Liver (tissue), 3 donors: ENCODE measurements around the gene ARTN.
A peak's percentile ranks its signal among the peaks of the same experiment; 100 is the strongest.

Experiments used
- EGR1 ChIP-seq, 2 donors: IDR thresholded peaks; 2 replicates each; pipeline ENCODE4 v1.6.1; 2016 to 2018; ENCODE audit warnings: antibody characterized with exemption in 2 of 2, low read depth in 2 of 2
- GABPA ChIP-seq, 2 donors: IDR thresholded peaks in 1 of 2; conservative IDR thresholded peaks in 1 of 2; 2 replicates each; pipeline ENCODE4 v1.6.1; 2016; ENCODE audit warnings: antibody characterized with exemption in 2 of 2, mild to moderate bottlenecking in 1 of 2, moderate library complexity in 1 of 2
- HNF4A ChIP-seq, 2 donors: conservative IDR thresholded peaks; 2 replicates each; pipeline ENCODE4 v1.6.1; 2016; ENCODE audit warnings: antibody characterized with exemption in 2 of 2, mild to moderate bottlenecking in 2 of 2
- JUND ChIP-seq, 2 donors: IDR thresholded peaks; 2 replicates each; pipeline ENCODE4 v1.6.1; 2016; ENCODE audit warnings: antibody characterized with exemption in 2 of 2
- MAX ChIP-seq: IDR thresholded peaks from 2 replicates; pipeline ENCODE4 v1.6.1; 2016; ENCODE audit warnings: antibody characterized with exemption
- RAD21 ChIP-seq, 2 donors: IDR thresholded peaks; 2 replicates each; pipeline ENCODE4 v1.6.1; 2016; ENCODE audit warnings: antibody characterized with exemption in 2 of 2, mild to moderate bottlenecking in 2 of 2
- SP1 ChIP-seq: IDR thresholded peaks from 2 replicates; pipeline ENCODE4 v1.6.1; 2018; ENCODE audit warnings: antibody characterized with exemption, mild to moderate bottlenecking
- TAF1 ChIP-seq: conservative IDR thresholded peaks from 2 replicates; pipeline ENCODE4 v1.6.1; 2016; ENCODE audit warnings: antibody characterized with exemption, mild to moderate bottlenecking
- YY1 ChIP-seq: IDR thresholded peaks from 2 replicates; pipeline ENCODE4 v1.6.1; 2016; ENCODE audit warnings: antibody characterized with exemption, mild to moderate bottlenecking
- TF ChIP-seq, protein P1 (sequence below): fragments of 150-350 bp; IDR thresholded peaks from 2 replicates; pipeline ENCODE4 v1.5.1; 2017; ENCODE audit warnings: improper control_type of control experiment, low read depth, low read length; ENCODE audit not compliant: missing input control
- TF ChIP-seq, protein P2 (sequence below): IDR thresholded peaks from 2 replicates; pipeline ENCODE4 v1.6.1; 2016; ENCODE audit warnings: antibody characterized with exemption
- TF ChIP-seq, protein P3 (sequence below): IDR thresholded peaks from 2 replicates; pipeline ENCODE4 v1.6.1; 2016; ENCODE audit warnings: antibody characterized with exemption, mild to moderate bottlenecking
- donor health status: healthy.
- donor health status: healthy.

DNA sequence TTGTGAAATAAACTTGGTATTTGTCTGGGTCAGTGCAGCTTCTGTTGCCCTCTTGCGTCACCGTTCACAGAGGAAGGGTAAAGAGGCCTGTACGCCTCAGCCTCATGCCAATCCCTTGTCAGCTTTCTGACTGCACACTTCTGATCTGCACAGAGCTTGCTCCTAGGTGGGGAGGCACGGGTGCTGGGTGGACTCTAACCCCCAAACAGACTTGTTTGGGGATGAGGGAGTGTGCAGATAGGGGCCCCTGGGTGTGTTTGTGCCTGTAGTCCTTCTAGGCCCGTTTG, 44.6 kb downstream of the ARTN start:
- TF ChIP-seq, protein P1, sequence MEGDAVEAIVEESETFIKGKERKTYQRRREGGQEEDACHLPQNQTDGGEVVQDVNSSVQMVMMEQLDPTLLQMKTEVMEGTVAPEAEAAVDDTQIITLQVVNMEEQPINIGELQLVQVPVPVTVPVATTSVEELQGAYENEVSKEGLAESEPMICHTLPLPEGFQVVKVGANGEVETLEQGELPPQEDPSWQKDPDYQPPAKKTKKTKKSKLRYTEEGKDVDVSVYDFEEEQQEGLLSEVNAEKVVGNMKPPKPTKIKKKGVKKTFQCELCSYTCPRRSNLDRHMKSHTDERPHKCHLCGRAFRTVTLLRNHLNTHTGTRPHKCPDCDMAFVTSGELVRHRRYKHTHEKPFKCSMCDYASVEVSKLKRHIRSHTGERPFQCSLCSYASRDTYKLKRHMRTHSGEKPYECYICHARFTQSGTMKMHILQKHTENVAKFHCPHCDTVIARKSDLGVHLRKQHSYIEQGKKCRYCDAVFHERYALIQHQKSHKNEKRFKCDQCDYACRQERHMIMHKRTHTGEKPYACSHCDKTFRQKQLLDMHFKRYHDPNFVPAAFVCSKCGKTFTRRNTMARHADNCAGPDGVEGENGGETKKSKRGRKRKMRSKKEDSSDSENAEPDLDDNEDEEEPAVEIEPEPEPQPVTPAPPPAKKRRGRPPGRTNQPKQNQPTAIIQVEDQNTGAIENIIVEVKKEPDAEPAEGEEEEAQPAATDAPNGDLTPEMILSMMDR = no peak
- TF ChIP-seq, protein P2, sequence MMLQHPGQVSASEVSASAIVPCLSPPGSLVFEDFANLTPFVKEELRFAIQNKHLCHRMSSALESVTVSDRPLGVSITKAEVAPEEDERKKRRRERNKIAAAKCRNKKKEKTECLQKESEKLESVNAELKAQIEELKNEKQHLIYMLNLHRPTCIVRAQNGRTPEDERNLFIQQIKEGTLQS = no peak
- TF ChIP-seq YY1 = no peak
- TF ChIP-seq RAD21 (IDR thresholded peaks at IDR 0.05) = no peak
- peak; percentile 47 to 53 for TF ChIP-seq HNF4A (conservative IDR thresholded peaks at IDR 0.05)
- TF ChIP-seq, protein P3, sequence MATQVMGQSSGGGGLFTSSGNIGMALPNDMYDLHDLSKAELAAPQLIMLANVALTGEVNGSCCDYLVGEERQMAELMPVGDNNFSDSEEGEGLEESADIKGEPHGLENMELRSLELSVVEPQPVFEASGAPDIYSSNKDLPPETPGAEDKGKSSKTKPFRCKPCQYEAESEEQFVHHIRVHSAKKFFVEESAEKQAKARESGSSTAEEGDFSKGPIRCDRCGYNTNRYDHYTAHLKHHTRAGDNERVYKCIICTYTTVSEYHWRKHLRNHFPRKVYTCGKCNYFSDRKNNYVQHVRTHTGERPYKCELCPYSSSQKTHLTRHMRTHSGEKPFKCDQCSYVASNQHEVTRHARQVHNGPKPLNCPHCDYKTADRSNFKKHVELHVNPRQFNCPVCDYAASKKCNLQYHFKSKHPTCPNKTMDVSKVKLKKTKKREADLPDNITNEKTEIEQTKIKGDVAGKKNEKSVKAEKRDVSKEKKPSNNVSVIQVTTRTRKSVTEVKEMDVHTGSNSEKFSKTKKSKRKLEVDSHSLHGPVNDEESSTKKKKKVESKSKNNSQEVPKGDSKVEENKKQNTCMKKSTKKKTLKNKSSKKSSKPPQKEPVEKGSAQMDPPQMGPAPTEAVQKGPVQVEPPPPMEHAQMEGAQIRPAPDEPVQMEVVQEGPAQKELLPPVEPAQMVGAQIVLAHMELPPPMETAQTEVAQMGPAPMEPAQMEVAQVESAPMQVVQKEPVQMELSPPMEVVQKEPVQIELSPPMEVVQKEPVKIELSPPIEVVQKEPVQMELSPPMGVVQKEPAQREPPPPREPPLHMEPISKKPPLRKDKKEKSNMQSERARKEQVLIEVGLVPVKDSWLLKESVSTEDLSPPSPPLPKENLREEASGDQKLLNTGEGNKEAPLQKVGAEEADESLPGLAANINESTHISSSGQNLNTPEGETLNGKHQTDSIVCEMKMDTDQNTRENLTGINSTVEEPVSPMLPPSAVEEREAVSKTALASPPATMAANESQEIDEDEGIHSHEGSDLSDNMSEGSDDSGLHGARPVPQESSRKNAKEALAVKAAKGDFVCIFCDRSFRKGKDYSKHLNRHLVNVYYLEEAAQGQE = no peak
- peak in 1 of 2 donors; percentile 19 for TF ChIP-seq EGR1 (IDR thresholded peaks at IDR 0.05; ENCODE audit: low read depth in 2 of 2)
- no peak for TF ChIP-seq MAX
- no peak for TF ChIP-seq JUND (IDR thresholded peaks at IDR 0.05)
- TF ChIP-seq TAF1 = no peak
- TF ChIP-seq GABPA (IDR thresholded peaks at IDR 0.05 in 1 of 2, conservative IDR thresholded peaks at IDR 0.05 in 1 of 2) = no peak
- peak; percentile 29 for TF ChIP-seq SP1
